Cardiac muscle cell (in vitro differentiated cells and primary cell): ENCODE measurements around the gene FGF12. TPM values are rescaled to one million over a fixed set of nuclear protein-coding genes. Genes with fewer than 3 reads are reported as not detected.

Source experiments
- DNase-seq, 2 donors: peaks; one replicate each; pipeline versions ENCODE4 v3.0.0 to v3.0.0-alpha.2; 2010 to 2017; ENCODE audit warnings: low read depth in 1 of 2, low spot score in 1 of 2
- H3K27ac ChIP-seq: fragments of 200-600 bp; sonication (generic); 2 replicates; pipeline ENCODE4 v1.5.1; 2016
- H3K27me3 ChIP-seq: fragments of 200-600 bp; sonication (generic); 2 replicates; pipeline ENCODE4 v1.6.0; 2016; ENCODE audit warnings: control low read depth
- H3K36me3 ChIP-seq: fragments of 200-600 bp; sonication (generic); 2 replicates; pipeline ENCODE4 v1.5.1; 2016; ENCODE audit warnings: control low read depth
- H3K4me1 ChIP-seq: fragments of 200-600 bp; sonication (generic); 2 replicates; pipeline ENCODE4 v1.8.1; 2017; ENCODE audit warnings: low read depth, mild to moderate bottlenecking, mixed run types
- H3K4me3 ChIP-seq: fragments of 200-600 bp; sonication (generic); 2 replicates; pipeline ENCODE4 v1.5.1; 2016; ENCODE audit warnings: mild to moderate bottlenecking
- H3K9me3 ChIP-seq: fragments of 200-600 bp; sonication (generic); 2 replicates; pipeline ENCODE4 v1.5.1; 2017; ENCODE audit warnings: low read depth, mild to moderate bottlenecking, control low read depth
- CTCF ChIP-seq: IDR thresholded peaks from 2 replicates; pipeline ENCODE4 v1.5.1; 2012; ENCODE audit warnings: low read depth, mild to moderate bottlenecking, low read length
- polyA plus RNA-seq: library from polyadenylated mRNA; unstranded; fragments of >200 nt; fragmentation: Nextera tagmentation; extraction: Ambion mirVana; gene quantifications from 2 replicates; pipeline ENCODE4 v1.2.1, GENCODE V29; 2016
- total RNA-seq: library from RNA; depleted of rRNA; stranded (reverse); fragments of >200 nt; gene quantifications from 2 replicates; pipeline ENCODE4 v1.2.3, GENCODE V29; 2016

The FGF12 gene
- total and polyA plus RNA-seq, 2 experiments from 2014 or later, result 1.2 to 1.7 TPM

GRCh38 chr3:192169332-192169915 lies 557.9 kb downstream of the FGF12 start:
- Histone ChIP-seq H3K27me3 (no peaks in the 10 kb centered on the region), H3K4me1 (no peaks in the 10 kb centered on the region), H3K9me3 (no peaks in the 10 kb centered on the region), H3K36me3 (no peaks in the 10 kb centered on the region), H3K27ac (no peak overlapping the region), H3K4me3 (no peak overlapping the region)
- no peak for TF ChIP-seq CTCF
- DNase-seq, result peak in 1 of 2 donors; percentile 43

- Histone ChIP-seq H3K27ac (no peak overlapping the region), H3K4me1 (no peaks in the 10 kb centered on the region), H3K9me3 (no peaks in the 10 kb centered on the region), H3K27me3 (no peaks in the 10 kb centered on the region), H3K36me3 (no peaks in the 10 kb centered on the region), H3K4me3 (no peak overlapping the region)
- no peak for DNase-seq
- TF ChIP-seq CTCF, result no peak
Observed at GRCh38 chr3:192168202-192168601, 559.1 kb downstream of the FGF12 start.

GRCh38 chr3:192165552-192165951 lies 561.8 kb downstream of the FGF12 start:
- DNase-seq, result no peak
- no peaks in the 10 kb centered on the region for H3K27me3 ChIP-seq
- no peaks in the 10 kb centered on the region for H3K36me3 ChIP-seq
- TF ChIP-seq CTCF, result no peak
- no peak overlapping the region for H3K27ac ChIP-seq
- no peak overlapping the region for H3K4me3 ChIP-seq
- no peaks in the 10 kb centered on the region for H3K4me1 ChIP-seq
- H3K9me3 ChIP-seq, result no peaks in the 10 kb centered on the region

- no peaks in the 10 kb centered on the region for H3K36me3 ChIP-seq
- H3K4me3 ChIP-seq, result no peak overlapping the region
- H3K4me1 ChIP-seq, result no peaks in the 10 kb centered on the region
- TF ChIP-seq CTCF, result no peak
- no peaks in the 10 kb centered on the region for H3K27me3 ChIP-seq
- no peak for DNase-seq
- H3K9me3 ChIP-seq, result no peaks in the 10 kb centered on the region
- H3K27ac ChIP-seq, result no peak overlapping the region
Observed at GRCh38 chr3:192161661-192162060, 565.7 kb downstream of the FGF12 start.

GRCh38 chr3:192156382-192156781 lies 571.0 kb downstream of the FGF12 start:
- no peak for TF ChIP-seq CTCF
- no peak for DNase-seq
- no peaks in the 10 kb centered on the region for H3K9me3 ChIP-seq
- no peaks in the 10 kb centered on the region for H3K36me3 ChIP-seq
- H3K27me3 ChIP-seq, result no peaks in the 10 kb centered on the region
- H3K4me3 ChIP-seq, result no peak overlapping the region
- no peak overlapping the region for H3K27ac ChIP-seq
- H3K4me1 ChIP-seq, result no peaks in the 10 kb centered on the region

GRCh38 chr3:192155194-192155593 lies 572.1 kb downstream of the FGF12 start:
- TF ChIP-seq CTCF, result no peak
- Histone ChIP-seq H3K9me3 (no peaks in the 10 kb centered on the region), H3K4me3 (peak overlapping the region; percentile 19), H3K36me3 (no peaks in the 10 kb centered on the region), H3K27ac (no peak overlapping the region), H3K4me1 (no peaks in the 10 kb centered on the region), H3K27me3 (no peaks in the 10 kb centered on the region)
- DNase-seq, result no peak
